HepG2 (cell line): ENCODE results near the gene ZKSCAN8. TPM values are rescaled to one million over a fixed set of nuclear protein-coding genes. Genes with fewer than 3 reads are reported as not detected.

ENCODE experiments used
- AGO1 ChIP-seq: fragments of 200-400 bp; formaldehyde crosslinking; IDR thresholded peaks from 2 replicates; pipeline ENCODE4 v1.6.1; 2017; ENCODE audit warnings: mild to moderate bottlenecking, low read depth, low read length, moderate library complexity; ENCODE audit not compliant: poor library complexity, severe bottlenecking
- AKAP8 ChIP-seq: sonication (generic); formaldehyde crosslinking; IDR thresholded peaks from 2 replicates; pipeline ENCODE4 v1.5.1; 2020; ENCODE audit warnings: mild to moderate bottlenecking, missing genetic modification reagents
- ATF7-NPFF ChIP-seq: sonication (generic); formaldehyde crosslinking; IDR thresholded peaks from 2 replicates; pipeline ENCODE4 v1.8.1; 2023; ENCODE audit warnings: mild to moderate bottlenecking, low read depth, missing genetic modification reagents, moderate library complexity
- CBFB ChIP-seq: sonication (generic); formaldehyde crosslinking; IDR thresholded peaks from 2 replicates; pipeline ENCODE4 v1.4.0; 2020; ENCODE audit warnings: missing genetic modification reagents
- CHD2 ChIP-seq: IDR thresholded peaks from 2 replicates; pipeline ENCODE4 v1.6.1; 2011; ENCODE audit warnings: low read depth, low read length, improper control_type of control experiment
- DMAP1 ChIP-seq: IDR thresholded peaks from 2 replicates; pipeline ENCODE4 v1.6.1; 2016
- ELF1 ChIP-seq: sonication (generic); formaldehyde crosslinking; IDR thresholded peaks from 2 replicates; pipeline ENCODE4 v1.4.0; 2020; ENCODE audit warnings: missing genetic modification reagents
- EZH2 ChIP-seq: conservative IDR thresholded peaks from 2 replicates; pipeline ENCODE4 v1.6.1; 2012; ENCODE audit warnings: mild to moderate bottlenecking, low read depth, low read length, moderate library complexity
- FOXA1 ChIP-seq, 2 experiments: fragments of 450-650 bp in 1 of 2; sonication (generic) in 1 of 2; formaldehyde crosslinking in 1 of 2; IDR thresholded peaks; 2 replicates each; pipeline versions ENCODE4 v1.4.0 to v1.6.1; 2016 to 2020; ENCODE audit warnings: missing genetic modification reagents in 1 of 2
- GATAD2A ChIP-seq: IDR thresholded peaks from 2 replicates; pipeline ENCODE4 v1.6.1; 2016
- GTF3A ChIP-seq: sonication (generic); formaldehyde crosslinking; conservative IDR thresholded peaks from 2 replicates; pipeline ENCODE4 v1.4.0; 2020; ENCODE audit warnings: mild to moderate bottlenecking, missing genetic modification reagents
- HMG20A ChIP-seq: IDR thresholded peaks from 2 replicates; pipeline ENCODE4 v1.6.1; 2016; ENCODE audit warnings: borderline replicate concordance
- HNF4G ChIP-seq, 2 experiments: sonication (generic) in 1 of 2; formaldehyde crosslinking in 1 of 2; IDR thresholded peaks; 2 replicates each; pipeline versions ENCODE4 v1.4.0 to v1.6.1; 2011 to 2020; ENCODE audit warnings: borderline replicate concordance in 2 of 2, low read depth in 2 of 2, mild to moderate bottlenecking in 2 of 2, low read length in 1 of 2, missing genetic modification reagents in 1 of 2, moderate library complexity in 1 of 2
- JDP2 ChIP-seq: sonication (generic); formaldehyde crosslinking; IDR thresholded peaks from 2 replicates; pipeline ENCODE4 v1.8.1; 2022; ENCODE audit warnings: missing genetic modification reagents, borderline replicate concordance
- KLF6 ChIP-seq: IDR thresholded peaks from 2 replicates; pipeline ENCODE4 v1.8.0; 2016; ENCODE audit warnings: missing biosample characterization, missing genetic modification reagents
- NFE2L1 ChIP-seq: sonication (generic); formaldehyde crosslinking; IDR thresholded peaks from 2 replicates; pipeline ENCODE4 v1.4.0; 2020; ENCODE audit warnings: missing genetic modification reagents, mild to moderate bottlenecking, borderline replicate concordance
- NR2F2 ChIP-seq: IDR thresholded peaks from 2 replicates; pipeline ENCODE4 v1.6.1; 2012; ENCODE audit warnings: low read depth, inconsistent platforms, borderline replicate concordance
- RNF2 ChIP-seq: fragments of 450-650 bp; conservative IDR thresholded peaks from 2 replicates; pipeline ENCODE4 v1.6.1; 2016; ENCODE audit warnings: low read depth
- SALL2 ChIP-seq: sonication (generic); formaldehyde crosslinking; IDR thresholded peaks from 2 replicates; pipeline ENCODE4 v1.8.1; 2023; ENCODE audit warnings: mild to moderate bottlenecking, missing genetic modification reagents, inconsistent platforms
- SRSF9 ChIP-seq: fragments of 200-400 bp; formaldehyde crosslinking; IDR thresholded peaks from 2 replicates; pipeline ENCODE4 v1.6.1; 2018; ENCODE audit warnings: borderline replicate concordance, mild to moderate bottlenecking, low read depth, low read length; ENCODE audit not compliant: insufficient read depth, poor library complexity, severe bottlenecking
- TBP ChIP-seq: sonication (generic); formaldehyde crosslinking; IDR thresholded peaks from 2 replicates; pipeline ENCODE4 v1.5.0; 2020; ENCODE audit warnings: missing genetic modification reagents
- THAP11 ChIP-seq: IDR thresholded peaks from 2 replicates; pipeline ENCODE4 v1.6.1; 2016; ENCODE audit warnings: missing biosample characterization, missing genetic modification reagents
- ZBTB38 ChIP-seq: sonication (generic); formaldehyde crosslinking; IDR thresholded peaks from 2 replicates; pipeline ENCODE4 v1.5.1; 2020; ENCODE audit warnings: mild to moderate bottlenecking, missing genetic modification reagents
- ZNF138 ChIP-seq: sonication (generic); formaldehyde crosslinking; IDR thresholded peaks from 2 replicates; pipeline ENCODE4 v1.5.0; 2020; ENCODE audit warnings: mild to moderate bottlenecking, low read depth, missing genetic modification reagents
- ZNF839 ChIP-seq: sonication (generic); formaldehyde crosslinking; IDR thresholded peaks from 2 replicates; pipeline ENCODE4 v1.4.0; 2020; ENCODE audit warnings: missing genetic modification reagents, mild to moderate bottlenecking, borderline replicate concordance
- polyA plus RNA-seq, 8 experiments: library from polyadenylated mRNA; depleted of rRNA in 3 of 8; stranded (reverse) in 7 of 8; unstranded in 1 of 8; fragments of >200 nt; fragmentation: Illumina TruSeq in 4 of 8; extraction: Trizol in 4 of 8; gene quantifications; 2 replicates each; pipeline versions ENCODE4 v1.2.1 to v1.2.3, GENCODE V29; 2011 to 2016; ENCODE audit warnings: low read depth in 4 of 8, missing spikeins in 1 of 8, mixed read lengths in 1 of 8; ENCODE audit not compliant: insufficient read depth in 1 of 8
- total RNA-seq, 5 experiments: library from RNA; depleted of rRNA; stranded (reverse); fragments of >200 nt; fragmentation: Illumina TruSeq; extraction: Trizol; gene quantifications; 2 replicates each; pipeline ENCODE4 v1.2.3, GENCODE V29; 2016; ENCODE audit warnings: low read depth in 1 of 5
- TF ChIP-seq, protein P1 (sequence below): sonication (generic); formaldehyde crosslinking; IDR thresholded peaks from 2 replicates; pipeline ENCODE4 v1.5.1; 2020; ENCODE audit warnings: missing genetic modification reagents, mild to moderate bottlenecking, borderline replicate concordance
- TF ChIP-seq, protein P2 (sequence below): sonication (generic); formaldehyde crosslinking; IDR thresholded peaks from 2 replicates; pipeline ENCODE4 v1.4.0; 2020; ENCODE audit warnings: missing genetic modification reagents

ZKSCAN8 gene
- total and polyA plus RNA-seq, 2 of the 13 experiments (the other 11 are each of a cell fraction or from before 2014, with no cell fraction given) = 12.4 to 20.9 TPM

DNA sequence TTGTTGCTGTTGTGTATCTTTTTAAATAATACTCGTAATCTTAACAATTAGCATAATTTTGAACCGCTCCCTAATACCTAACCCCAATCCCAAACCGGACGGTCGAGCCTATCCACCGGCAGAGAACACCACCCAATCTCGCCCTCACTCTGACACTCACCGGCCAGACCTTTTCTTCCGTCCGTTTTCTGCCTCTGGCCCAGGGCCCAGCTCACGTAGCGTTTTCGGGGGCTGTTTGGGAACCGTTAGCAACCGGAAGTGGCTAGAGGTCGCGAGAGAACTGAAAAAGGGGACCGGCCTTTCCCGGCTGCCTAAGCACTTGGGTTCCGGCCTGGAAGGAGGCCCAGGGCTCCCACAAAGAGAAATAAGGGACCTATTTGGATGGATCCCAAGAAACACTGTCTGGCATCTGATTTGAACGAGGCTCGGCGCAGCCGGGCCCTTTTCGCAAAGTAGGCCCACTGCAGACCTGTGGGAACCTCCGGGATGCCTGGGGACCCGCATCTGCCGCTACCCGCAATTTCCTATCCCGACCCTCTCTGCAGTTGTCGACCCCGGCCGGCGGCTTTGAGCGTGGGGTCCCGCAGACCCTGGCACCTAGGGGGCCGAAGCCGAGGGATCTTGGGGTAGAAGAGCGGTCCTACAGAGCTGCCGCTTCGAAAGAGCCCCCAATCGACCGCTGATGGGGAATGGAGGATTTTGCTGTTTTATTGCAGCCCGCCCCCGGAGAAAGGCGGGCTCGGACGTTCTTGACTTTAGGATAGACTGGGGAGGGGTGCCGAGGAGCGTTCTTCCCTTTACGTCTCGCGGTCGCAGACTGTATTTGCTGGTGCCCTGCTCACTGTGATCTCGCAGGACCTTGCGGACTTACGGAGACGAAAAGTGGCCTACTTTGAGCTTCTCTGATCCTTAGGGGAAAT, 4.8 kb upstream of the ZKSCAN8 start (continued):
- TF ChIP-seq SRSF9 (no peak), NR2F2 (0 out of 2 replicates have a peak, but pooled peaks have one; percentile 66), ELF1 (peak; percentile 87), ZBTB38 (CRISPR knock-in tag) (peak; percentile 85; the same call in 1 of the 2 replicates), CBFB (CRISPR knock-in tag) (peak; percentile 95), AGO1 (no peak), NFE2L1 (CRISPR knock-in tag) (peak; percentile 83; the same call in 1 of the 2 replicates), KLF6 (CRISPR knock-in tag) (peak; percentile 91; the same call in 1 of the 2 replicates), RNF2 (0 out of 2 replicates have a peak, but pooled peaks have one; percentile 40), HMG20A (no peak), ATF7-NPFF (CRISPR knock-in tag) (peak; percentile 71; the same call in 1 of the 2 replicates), FOXA1 (IDR thresholded peaks at IDR 0.05) (no peak), FOXA1 (CRISPR knock-in tag; IDR thresholded peaks at IDR 0.05) (peak; percentile 49; the same call in 1 of the 2 replicates), TBP (CRISPR knock-in tag) (no peak), GTF3A (CRISPR knock-in tag) (peak; percentile 61; the same call in 1 of the 2 replicates), GATAD2A (CRISPR knock-in tag) (peak; percentile 84), ZNF138 (CRISPR knock-in tag) (peak; percentile 73; the same call in 1 of the 2 replicates), EZH2 (no peak), ZNF839 (CRISPR knock-in tag) (peak; percentile 97), CHD2 (peak; percentile 88), SALL2 (CRISPR knock-in tag) (peak; percentile 92), DMAP1 (CRISPR knock-in tag) (peak; percentile 97), AKAP8 (CRISPR knock-in tag) (peak; percentile 55; the same call in 1 of the 2 replicates), THAP11 (CRISPR knock-in tag) (peak; percentile 94), JDP2 (CRISPR knock-in tag) (no peak), HNF4G (IDR thresholded peaks at IDR 0.05; ENCODE audit: borderline replicate concordance, low read depth, low read length) (peak; percentile 59; the same call in 1 of the 2 replicates), HNF4G (CRISPR knock-in tag; IDR thresholded peaks at IDR 0.05; ENCODE audit: borderline replicate concordance, low read depth) (peak; percentile 65)
- TF ChIP-seq, protein P1, sequence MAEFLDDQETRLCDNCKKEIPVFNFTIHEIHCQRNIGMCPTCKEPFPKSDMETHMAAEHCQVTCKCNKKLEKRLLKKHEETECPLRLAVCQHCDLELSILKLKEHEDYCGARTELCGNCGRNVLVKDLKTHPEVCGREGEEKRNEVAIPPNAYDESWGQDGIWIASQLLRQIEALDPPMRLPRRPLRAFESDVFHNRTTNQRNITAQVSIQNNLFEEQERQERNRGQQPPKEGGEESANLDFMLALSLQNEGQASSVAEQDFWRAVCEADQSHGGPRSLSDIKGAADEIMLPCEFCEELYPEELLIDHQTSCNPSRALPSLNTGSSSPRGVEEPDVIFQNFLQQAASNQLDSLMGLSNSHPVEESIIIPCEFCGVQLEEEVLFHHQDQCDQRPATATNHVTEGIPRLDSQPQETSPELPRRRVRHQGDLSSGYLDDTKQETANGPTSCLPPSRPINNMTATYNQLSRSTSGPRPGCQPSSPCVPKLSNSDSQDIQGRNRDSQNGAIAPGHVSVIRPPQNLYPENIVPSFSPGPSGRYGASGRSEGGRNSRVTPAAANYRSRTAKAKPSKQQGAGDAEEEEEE (CRISPR knock-in tag) = peak; percentile 95; the same call in 1 of the 2 replicates
- TF ChIP-seq, protein P2, sequence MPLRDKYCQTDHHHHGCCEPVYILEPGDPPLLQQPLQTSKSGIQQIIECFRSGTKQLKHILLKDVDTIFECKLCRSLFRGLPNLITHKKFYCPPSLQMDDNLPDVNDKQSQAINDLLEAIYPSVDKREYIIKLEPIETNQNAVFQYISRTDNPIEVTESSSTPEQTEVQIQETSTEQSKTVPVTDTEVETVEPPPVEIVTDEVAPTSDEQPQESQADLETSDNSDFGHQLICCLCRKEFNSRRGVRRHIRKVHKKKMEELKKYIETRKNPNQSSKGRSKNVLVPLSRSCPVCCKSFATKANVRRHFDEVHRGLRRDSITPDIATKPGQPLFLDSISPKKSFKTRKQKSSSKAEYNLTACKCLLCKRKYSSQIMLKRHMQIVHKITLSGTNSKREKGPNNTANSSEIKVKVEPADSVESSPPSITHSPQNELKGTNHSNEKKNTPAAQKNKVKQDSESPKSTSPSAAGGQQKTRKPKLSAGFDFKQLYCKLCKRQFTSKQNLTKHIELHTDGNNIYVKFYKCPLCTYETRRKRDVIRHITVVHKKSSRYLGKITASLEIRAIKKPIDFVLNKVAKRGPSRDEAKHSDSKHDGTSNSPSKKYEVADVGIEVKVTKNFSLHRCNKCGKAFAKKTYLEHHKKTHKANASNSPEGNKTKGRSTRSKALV (CRISPR knock-in tag) = 0 out of 2 replicates have a peak, but pooled peaks have one; percentile 79
